Stromal cell of bone marrow (primary cell): ENCODE measurements around the gene SLC1A4.
"Not testable (repeated sequence)": the region's sequence is repeated elsewhere in the genome, so short reads cannot be mapped to it uniquely, and the experiment has no call there.

ENCODE experiments used
- DNase-seq: peaks from one replicate; pipeline ENCODE4 v3.0.0-alpha.2; 2012; ENCODE audit warnings: low read depth

The SLC1A4 gene

DNA sequence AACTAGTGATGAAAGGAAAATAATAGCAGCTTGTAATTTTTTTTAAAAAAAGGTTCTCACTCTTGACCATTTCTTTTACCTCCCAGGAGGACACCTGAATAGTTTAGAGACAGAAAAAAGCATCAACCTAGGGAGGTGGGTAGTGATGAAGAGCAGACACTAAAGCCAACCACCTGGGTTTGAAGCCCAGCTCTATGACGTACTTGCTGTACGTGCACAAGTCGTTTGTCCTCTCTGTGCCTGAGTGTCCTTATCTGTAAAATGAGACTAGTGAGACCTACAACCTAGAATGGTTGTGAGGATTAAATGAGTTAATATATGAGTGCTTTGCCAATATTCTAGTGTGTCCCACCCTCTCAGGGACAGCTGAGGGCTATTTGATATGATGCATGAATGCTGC is 5.8 kb downstream of the SLC1A4 start:
- no peak for DNase-seq

DNA sequence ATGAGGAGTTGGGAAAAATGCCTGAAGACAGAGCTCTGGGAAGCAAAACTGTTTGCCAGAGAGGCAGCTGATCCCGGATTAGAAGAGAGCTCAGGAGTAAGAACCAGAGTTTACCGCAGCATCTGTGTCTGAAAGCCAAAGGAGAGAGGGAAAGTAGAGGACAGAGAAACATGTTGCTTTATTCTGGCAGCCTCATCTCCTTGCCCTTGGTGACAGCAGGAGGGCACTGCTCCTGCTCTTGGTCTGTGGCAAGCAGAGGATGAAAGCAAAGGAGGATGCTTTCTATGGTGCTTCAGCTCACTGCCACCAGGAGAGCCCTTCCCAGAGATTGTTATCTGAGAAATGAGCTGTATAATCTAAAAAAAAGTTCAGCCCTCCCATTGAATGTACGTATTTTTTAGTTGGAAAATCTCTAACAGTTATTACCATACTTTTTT is 7.7 kb downstream of the SLC1A4 start:
- DNase-seq, result no peak

DNA sequence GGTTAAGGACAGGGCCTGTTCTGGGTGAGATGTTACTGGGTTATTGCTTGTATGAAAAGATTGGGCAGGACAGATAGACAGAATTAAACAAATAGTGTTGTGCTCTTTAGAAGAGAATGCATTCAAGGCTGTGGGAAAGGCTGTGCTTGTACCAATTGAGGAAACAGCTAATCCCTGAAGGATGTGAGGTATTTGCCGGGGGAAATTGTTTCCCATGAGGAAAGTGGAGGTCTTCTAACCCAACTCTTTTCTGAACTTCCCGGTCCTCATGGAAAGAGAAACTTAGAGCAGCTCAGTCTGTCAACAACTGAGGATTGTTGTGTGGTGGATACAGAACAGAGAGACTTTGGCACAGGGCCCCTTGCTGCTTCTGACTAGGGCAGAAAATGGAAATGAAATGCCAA is 9.5 kb downstream of the SLC1A4 start:
- DNase-seq, result no peak

DNA sequence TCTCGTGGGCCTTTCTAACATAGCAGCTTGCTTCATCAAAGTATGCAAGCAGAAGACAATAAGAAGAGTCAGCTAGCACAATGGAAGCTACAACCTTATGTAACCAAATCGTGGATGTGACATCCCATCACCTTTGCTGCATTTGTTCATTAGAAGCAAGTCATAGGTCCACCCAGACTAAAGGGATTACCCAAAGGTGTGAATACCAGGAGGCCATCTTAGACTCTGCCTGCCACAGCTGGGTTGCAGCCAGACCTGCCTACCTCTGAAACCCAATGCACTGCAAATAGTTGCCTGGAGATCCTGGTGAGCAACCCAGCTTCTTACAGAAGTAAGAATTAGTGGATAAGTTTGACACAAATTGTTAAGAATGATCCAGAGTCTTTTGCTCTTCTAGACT is 10.6 kb downstream of the SLC1A4 start:
- no peak for DNase-seq

DNA sequence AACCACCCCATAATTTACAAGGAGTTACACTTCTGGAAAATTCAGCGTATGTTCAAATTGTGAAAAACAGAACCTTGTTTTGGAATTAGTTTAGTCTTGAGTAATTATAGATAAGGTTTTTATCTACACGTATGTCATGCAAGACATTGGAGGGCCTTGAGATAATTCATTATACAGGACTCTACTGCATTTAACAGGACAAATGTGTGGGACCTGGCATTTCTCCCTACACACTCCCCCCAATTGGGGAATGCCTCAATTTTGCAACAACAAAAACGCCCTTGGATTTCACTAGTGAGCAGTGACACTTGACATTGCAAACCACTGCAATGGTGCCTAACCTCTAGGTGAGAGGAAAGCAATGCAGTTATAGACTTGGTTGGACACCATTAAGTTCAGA is 11.4 kb downstream of the SLC1A4 start:
- DNase-seq, result no peak

DNA sequence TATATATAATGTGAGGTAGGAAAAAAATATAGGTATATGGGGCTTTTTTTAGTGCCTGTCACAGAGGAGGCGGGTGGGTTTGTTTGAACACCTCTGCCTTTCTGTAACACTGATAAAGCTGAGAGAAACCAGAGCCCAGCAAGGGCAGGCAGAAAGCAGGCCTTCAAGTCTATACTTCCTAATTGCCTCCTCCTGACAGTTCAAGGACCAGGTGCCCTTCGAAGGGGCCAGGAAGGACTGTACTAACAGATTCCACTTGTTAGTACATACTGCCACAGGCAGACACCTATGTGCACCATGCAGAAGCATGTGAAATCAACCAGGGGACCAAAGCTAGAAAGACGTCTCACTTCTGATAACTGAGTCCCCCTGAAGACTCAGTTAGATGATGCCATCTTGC is 13.8 kb downstream of the SLC1A4 start:
- DNase-seq, result no peak

DNA sequence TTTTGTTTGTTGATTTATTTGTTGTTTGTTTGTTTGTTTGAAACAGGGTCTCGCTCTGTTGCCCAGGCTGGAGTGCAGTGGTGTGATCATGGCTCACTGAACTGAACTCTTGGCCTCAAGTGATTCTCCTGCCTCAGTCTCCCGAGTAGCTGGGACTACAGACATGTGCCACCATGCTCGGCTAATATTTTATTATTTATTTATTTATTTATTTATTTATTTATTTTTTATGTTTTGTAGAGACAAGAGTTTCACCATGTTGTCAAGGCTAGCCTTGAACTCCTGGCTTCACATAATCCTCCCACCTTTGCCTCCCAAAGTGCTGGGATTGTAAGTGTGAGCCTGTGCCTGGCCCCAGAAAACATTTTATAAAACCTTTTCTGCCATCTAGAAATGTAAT is 15.0 kb downstream of the SLC1A4 start:
- DNase-seq, result not testable (repeated sequence)

DNA sequence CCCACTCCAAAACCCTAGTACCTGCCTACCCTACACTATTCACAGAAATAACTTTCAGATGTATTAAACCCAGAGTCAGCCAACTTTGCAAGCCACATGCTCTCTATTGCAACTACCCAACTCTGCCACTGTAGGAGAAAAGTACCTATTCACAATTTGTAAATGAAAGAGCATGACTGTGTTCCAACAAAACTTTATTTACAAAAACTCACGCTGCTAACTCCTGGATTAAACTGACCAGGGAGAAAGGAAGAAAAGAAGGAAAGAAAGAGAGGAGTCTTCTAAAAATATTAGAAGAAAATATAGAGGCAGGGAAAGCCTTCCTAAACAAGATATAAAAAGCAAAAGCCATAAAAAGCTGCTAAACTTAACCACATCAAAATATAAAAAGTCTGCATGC is 24.6 kb downstream of the SLC1A4 start:
- DNase-seq, result no peak

DNA sequence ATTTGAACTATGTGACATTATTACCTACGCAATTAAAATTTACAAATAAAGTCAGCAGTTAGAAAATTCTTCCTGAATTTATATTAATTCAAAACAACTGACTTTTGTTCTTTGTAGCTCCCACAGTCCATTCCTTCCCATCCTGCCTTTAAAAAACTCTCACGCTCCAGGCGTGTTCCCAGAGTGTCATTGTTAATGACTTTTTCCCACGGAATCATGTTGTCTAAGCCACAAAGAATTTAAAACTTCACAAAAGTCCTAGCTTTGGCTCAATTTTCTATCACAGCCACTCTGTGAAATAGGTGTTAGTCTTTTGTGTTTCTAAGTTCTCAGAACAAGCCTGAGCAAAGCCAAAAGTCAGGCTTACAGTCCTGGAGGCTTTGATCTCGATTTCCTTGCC is 26.5 kb downstream of the SLC1A4 start:
- DNase-seq, result no peak

DNA sequence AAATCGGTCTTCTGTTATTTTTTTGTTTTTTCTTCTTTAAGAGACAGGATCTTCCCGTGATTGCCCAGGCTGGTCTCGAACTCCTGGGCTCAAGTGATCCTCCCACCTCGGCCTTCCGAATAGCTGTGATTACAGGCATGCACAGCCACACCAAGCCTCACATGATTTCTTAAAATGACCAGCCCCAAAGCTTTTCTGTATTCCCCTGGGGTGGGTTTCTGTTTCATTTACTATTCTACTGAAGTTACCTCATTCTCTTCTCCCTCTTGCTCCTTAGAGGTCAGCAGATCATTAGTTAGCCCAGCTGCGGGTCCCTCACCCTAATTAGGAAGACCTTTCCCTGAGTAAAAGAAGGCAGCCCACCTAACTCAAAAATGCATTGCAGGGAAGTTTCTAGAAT is 27.6 kb downstream of the SLC1A4 start:
- no peak for DNase-seq

DNA sequence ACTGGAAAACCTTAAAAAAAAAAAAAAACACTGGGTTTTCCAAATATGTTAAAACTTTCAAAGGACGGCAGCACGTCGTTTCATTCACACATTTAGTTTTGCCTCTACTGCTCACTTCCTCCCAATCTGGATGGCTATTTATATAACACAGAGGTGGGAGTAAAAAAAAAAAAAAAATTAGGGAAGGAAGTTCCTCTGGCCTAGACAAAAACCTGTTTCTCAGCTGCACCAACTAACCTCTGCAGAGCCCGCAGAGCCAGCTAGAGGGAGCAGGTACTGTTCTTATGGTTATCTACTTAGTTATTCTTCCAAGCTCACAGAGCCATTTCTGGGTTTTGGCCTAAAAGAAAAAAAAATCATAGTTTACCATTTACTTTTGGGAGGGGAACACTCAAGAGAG is 28.1 kb downstream of the SLC1A4 start:
- DNase-seq, result no peak

DNA sequence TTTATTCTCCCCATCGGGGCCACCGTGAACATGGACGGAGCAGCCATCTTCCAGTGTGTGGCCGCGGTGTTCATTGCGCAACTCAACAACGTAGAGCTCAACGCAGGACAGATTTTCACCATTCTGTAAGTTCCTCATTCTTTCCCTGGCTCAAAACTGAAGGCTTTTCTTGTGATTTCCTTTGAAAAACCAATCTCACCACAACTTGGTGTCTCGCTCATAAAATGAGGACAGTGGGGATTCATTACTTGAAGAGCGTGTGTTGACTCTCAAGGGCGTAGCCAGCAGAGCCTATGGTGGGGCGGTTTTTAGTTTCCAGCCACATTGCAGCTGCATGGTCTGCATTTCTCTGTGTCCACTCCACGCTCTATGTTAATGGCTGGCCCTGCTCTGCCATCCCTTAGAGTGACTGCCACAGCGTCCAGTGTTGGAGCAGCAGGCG is 29.0 kb downstream of the SLC1A4 start:
- DNase-seq, result no peak

DNA sequence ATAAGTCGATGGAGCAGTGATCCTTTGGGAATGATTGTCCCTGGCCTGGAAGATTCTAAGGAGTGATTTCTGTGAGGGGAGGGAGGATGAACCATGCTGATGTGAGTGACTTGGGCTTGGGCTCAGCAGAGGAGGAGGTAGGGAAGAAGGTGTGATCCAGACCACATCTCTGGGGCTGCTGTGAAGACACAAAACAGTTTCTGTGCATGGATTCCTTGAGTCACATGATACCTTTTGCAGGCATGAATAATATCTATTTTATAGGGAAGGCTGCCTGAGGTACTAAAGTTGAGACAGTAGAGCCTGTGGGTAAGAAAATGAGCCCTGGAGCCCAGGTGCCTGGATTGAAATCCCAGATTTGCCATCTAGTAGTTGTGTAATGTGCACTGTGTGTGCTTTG is 29.8 kb downstream of the SLC1A4 start:
- no peak for DNase-seq

DNA sequence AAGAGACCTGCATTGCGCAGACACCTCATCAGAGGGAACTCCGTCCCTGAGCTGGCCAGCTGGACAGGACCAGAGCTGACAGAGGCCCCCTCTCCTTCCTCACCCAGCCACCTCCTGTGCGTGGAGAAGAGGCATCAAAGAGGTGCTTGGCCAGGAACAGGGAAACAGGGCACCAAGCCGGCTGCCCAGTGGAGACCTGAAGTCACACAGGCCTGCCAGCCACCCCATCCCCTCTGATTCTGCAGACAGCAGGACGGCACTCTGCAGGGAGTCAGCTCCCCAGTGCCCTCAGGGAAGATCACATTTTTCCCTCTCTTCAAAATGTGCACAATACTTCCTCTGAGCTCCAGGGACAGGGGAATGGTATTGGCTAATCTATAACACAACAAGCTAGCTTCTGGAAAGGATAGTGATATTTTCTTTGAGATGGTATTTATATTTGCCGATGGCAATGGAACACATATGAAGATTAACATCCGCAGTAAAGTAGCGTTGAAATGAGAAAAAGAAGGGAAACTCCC is 30.5 kb downstream of the SLC1A4 start:
- DNase-seq, result no peak

DNA sequence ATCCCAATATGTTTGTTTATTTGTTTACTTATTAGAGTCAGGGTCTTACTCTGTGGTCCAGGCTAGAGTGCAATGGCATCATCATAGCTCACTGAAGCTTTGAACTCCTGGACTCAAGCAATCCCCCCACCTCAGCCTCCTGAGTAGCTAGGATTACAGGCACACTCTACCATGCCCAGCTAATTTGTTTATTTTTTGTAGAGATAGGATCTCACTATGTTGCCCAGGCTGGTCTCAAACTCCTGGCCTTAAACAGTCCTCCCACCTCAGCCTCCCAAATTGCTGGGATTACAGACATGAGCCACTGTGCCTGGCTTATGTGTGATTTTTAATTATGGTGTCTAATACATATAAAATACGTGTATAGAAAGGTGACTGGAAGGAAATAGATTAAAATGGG is 31.1 kb downstream of the SLC1A4 start:
- not testable (repeated sequence) for DNase-seq

DNA sequence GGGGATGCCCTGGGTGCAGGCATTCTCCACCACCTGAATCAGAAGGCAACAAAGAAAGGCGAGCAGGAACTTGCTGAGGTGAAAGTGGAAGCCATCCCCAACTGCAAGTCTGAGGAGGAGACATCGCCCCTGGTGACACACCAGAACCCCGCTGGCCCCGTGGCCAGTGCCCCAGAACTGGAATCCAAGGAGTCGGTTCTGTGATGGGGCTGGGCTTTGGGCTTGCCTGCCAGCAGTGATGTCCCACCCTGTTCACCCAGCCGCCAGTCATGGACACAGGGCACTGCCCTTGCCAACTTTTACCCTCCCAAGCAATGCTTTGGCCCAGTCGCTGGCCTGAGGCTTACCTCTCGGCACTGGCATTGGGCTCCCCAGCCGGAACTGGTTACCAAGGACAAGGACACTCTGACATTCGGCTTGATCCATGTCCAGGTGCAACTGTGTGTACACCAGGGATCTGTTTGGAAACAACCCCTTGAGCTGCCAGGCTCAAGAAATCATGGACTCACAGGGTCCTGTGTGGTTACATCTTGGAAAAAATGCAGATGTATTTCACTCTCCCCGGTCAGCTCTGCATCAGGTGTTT is 31.8 kb downstream of the SLC1A4 start:
- DNase-seq, result no peak

DNA sequence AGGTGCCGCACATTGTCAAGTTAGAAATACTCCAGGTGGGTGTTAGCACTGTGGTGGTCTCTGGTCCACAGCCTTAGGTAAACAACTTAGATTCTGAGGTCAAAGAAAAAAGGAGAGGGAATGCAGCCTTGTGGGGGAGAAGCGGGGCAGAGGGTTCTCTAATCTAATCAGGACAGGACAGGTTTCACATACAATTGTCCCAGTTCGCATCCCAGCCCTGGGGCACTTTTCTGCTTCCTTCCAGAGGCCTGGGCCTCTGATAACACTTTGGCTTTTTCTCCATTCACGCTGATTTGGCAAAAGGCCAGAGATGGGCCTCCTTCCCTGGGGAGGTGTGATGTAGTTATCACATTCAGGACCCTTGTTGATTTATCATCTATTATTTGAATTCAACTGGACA is 32.5 kb downstream of the SLC1A4 start:
- no peak for DNase-seq

DNA sequence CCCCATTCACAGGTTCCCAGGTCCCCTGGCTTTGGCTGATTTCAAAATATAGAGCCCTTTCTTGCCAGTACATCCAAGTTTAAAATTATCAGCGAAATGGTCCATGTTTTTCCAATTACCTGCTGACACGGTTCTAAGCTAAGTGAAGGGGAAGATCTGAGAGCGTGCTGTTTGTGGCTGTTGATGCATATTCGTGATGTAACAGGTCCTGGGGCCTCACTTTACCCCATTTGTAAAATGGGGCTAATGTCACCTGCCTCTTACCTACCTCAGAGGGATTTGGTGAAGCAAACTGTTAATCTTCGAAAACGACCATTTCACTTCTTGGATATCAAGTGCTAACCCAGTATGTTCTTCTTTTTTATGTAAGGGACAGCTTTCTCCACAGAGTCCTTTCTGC is 33.0 kb downstream of the SLC1A4 start:
- DNase-seq, result no peak

DNA sequence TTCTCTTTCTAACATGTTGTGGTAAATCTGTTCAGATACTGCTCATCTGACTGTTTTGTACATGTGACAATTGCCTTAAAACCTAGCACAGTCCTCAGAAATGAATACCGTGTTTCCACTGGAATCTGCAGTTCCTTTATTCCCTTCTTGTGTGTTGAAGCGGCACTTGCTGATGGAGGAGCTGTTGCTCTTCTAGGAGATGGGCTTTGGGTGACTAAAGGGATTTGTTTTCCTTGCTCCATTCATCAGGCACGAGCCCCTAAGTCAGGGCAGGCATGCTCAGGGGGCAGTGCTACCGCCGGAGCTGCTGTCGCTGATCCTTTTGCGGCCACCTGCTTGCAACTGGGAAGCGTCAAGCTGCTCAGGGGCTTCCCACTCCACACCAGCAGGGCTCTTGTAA is 34.5 kb downstream of the SLC1A4 start:
- DNase-seq, result no peak

DNA sequence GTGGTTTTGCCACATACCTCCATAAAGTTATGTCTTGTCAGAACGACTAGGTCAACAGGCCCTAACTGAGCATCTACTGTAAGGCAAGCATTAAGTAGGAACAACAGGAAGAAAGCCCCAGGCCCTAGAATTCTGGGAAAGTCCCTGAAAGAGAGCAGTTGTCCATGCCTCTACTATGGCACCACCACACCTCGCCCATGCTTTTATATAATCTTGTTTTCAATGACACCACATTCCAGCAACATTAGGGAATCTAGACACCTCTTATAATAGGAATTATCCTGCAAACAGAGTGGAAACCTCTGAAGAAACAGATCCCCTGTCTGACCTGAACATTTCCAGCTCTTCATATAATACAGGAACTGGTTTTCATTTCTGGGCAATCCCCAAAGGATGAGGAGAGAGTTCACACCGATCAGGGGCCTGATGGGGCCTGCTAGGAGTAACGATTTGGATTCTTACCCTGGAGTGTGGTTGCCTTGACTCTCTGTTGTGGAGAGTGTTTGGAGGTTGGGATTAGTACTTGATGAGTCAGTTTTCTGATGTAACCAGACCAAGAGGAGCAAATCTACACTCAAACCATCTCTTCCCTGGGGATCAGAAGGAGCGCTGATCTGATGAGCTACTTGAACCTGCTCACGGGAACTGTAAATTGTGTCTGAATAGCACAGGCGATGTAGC is 35.1 kb downstream of the SLC1A4 start:
- DNase-seq, result peak; percentile 90

DNA sequence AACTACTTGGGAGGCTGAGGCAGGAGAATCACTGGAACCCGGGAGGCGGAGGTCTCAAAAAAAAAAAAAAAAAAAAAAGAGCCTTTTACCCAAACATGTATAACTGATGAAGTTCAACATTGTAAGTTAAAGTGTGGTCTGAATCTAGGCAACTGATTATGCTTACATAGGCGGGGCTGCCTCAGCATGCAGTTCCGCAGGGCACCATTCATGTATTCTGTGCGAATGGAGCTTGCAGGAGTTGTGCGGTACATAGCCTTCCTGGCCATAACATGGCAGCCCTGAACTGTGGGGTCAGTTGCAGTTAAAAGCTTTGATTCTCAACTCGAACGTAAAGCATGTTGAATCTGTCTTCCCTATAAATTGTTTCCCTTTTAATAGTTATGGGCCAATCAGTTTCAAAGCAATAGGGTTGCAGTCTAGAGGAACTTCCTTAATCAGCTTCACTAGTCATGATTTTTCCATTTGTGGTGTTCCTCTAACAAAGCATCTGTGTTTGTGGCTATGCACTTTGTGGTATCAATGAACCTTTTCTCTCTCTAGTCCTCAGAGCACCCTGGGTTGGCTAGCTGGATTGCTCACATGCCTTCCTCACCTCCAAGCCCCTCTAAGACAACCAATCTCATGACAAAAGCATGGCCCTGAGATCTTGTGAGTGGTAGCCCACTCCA is 36.4 kb downstream of the SLC1A4 start:
- no peak for DNase-seq

DNA sequence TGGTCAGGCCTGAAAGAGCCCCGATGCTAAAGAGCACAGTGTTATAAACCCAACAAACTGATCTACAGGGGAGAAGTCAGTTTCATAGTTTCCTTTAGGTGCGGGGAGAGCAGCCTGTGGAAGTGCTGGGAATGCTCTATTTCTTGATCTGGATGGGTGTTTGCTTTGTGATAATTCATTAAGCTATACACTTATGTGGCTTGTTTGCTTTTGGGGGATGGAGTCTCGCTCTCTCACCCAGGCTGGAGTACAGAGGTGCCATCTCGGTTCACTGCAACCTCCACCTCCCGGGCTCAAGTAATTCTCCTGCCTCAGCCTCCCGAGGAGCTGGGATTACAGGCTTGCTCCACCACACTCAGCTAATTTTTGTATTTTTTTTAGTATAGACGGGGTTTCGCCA is 37.0 kb downstream of the SLC1A4 start:
- no peak for DNase-seq

DNA sequence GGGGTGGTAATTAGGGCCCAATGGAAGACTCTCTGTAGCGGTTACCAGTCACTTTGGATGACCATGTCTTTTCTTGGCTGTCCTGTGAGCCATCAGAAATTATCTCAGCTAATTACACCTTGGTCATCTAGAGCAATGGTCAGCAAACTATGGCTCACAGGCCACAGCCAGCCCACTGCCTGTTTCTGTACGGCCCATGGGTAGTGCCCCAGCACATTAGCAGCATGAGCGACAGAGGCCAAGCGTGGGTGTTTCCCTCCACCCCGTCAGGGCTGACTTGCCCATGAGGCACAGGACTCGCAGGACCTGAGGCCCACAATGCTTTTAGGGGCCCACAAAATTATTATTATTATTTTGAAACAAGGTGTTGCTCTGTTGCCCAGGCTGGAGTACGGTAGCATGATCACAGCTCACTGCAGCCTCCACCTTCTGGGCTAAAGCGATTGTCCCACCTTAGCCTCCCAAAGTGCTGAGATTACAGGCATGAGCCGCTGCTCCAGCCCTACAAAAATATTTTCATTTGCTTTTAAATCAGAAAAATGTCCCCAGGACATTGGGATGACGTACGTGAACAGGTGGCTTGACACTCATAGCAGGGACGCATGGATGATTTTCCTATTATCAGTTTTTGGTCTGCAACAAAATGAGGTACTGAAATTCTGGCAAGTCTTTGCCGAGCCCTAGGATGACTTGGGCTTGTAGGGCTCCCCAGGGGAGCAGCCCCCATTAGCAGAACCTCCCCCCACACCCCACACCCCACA is 37.7 kb downstream of the SLC1A4 start:
- DNase-seq, result no peak
